Measurements from ENCODE around the gene SIX1. TPM values are rescaled to one million over a fixed set of nuclear protein-coding genes. Genes with fewer than 3 reads are reported as not detected.

The SIX1 gene
- total and polyA plus RNA-seq, 2 donors from 2014 or later = 0.13 to 0.16 TPM

GRCh38 chr14:60668431-60669112 is 19.3 kb upstream of the SIX1 start:
- no peak for TF ChIP-seq CTCF (IDR thresholded peaks at IDR 0.05; ENCODE audit: borderline replicate concordance, extremely low read depth, insufficient read depth)
- no peaks in the 10 kb centered on the region for H3K36me3 ChIP-seq (ENCODE audit: control insufficient read depth in 2 of 3, insufficient read depth in 3 of 3, low read length in 3 of 3)
- intact Hi-C loops (cut with DNase I) = no loop called here
- H3K9ac ChIP-seq (ENCODE audit: low read length in 3 of 3) = no peak overlapping the region
- H3K4me1 ChIP-seq (ENCODE audit: control insufficient read depth in 2 of 3, insufficient read depth in 2 of 3, low read depth in 1 of 3, low read length in 3 of 3) = no peaks in the 10 kb centered on the region
- no peak overlapping the region for H3K4me3 ChIP-seq (ENCODE audit: low read length in 3 of 3)
- no peak for FAIRE-seq
- no peaks in the 10 kb centered on the region for H3K27me3 ChIP-seq (ENCODE audit: control insufficient read depth, insufficient read depth, low read length)
- DNase-seq = no peak
- H3K9me3 ChIP-seq (ENCODE audit: control insufficient read depth in 2 of 3, insufficient read depth in 1 of 3, low read length in 3 of 3) = no peaks in the 10 kb centered on the region
- no peak overlapping the region for H3K27ac ChIP-seq (ENCODE audit: low read depth in 2 of 2, low read length in 2 of 2)

GRCh38 chr14:60665177-60665550 is 15.9 kb upstream of the SIX1 start:
- no peaks in the 10 kb centered on the region for H3K9me3 ChIP-seq (ENCODE audit: control insufficient read depth in 2 of 3, insufficient read depth in 1 of 3, low read length in 3 of 3)
- no peak overlapping the region for H3K27ac ChIP-seq (ENCODE audit: low read depth in 2 of 2, low read length in 2 of 2)
- FAIRE-seq (no peak), DNase-seq (peak in 1 of 5 donors; percentile 13)
- H3K9ac ChIP-seq (ENCODE audit: low read length in 3 of 3) = no peak overlapping the region
- H3K36me3 ChIP-seq (ENCODE audit: control insufficient read depth in 2 of 3, insufficient read depth in 3 of 3, low read length in 3 of 3) = no peaks in the 10 kb centered on the region
- no peaks in the 10 kb centered on the region for H3K4me1 ChIP-seq (ENCODE audit: control insufficient read depth in 2 of 3, insufficient read depth in 2 of 3, low read depth in 1 of 3, low read length in 3 of 3)
- no peak for TF ChIP-seq CTCF (IDR thresholded peaks at IDR 0.05; ENCODE audit: borderline replicate concordance, extremely low read depth, insufficient read depth)
- no peaks in the 10 kb centered on the region for H3K27me3 ChIP-seq (ENCODE audit: control insufficient read depth, insufficient read depth, low read length)
- H3K4me3 ChIP-seq (ENCODE audit: low read length in 3 of 3) = no peak overlapping the region
- intact Hi-C loops (cut with DNase I) = no loop called here

- Histone ChIP-seq H3K27ac (ENCODE audit: low read depth in 2 of 2, low read length in 2 of 2) (no peak overlapping the region), H3K9me3 (ENCODE audit: control insufficient read depth in 2 of 3, insufficient read depth in 1 of 3, low read length in 3 of 3) (no peaks in the 10 kb centered on the region), H3K4me1 (ENCODE audit: control insufficient read depth in 2 of 3, insufficient read depth in 2 of 3, low read depth in 1 of 3, low read length in 3 of 3) (peaks cover 0 to 2% (median under 1%) of the 10 kb centered on the region in 3 donors), H3K9ac (ENCODE audit: low read length in 3 of 3) (no peak overlapping the region), H3K27me3 (ENCODE audit: control insufficient read depth, insufficient read depth, low read length) (peaks cover 7% of the 10 kb centered on the region), H3K36me3 (ENCODE audit: control insufficient read depth in 2 of 3, insufficient read depth in 3 of 3, low read length in 3 of 3) (no peaks in the 10 kb centered on the region), H3K4me3 (ENCODE audit: low read length in 3 of 3) (no peak overlapping the region)
- DNase-seq (peak in 1 of 5 donors; percentile 34), FAIRE-seq (no peak)
- no peak for TF ChIP-seq CTCF (IDR thresholded peaks at IDR 0.05; ENCODE audit: borderline replicate concordance, extremely low read depth, insufficient read depth)
- intact Hi-C loops (cut with DNase I) = no loop called here
Observed at GRCh38 chr14:60662982-60663381, 13.7 kb upstream of the SIX1 start.

GRCh38 chr14:60661721-60662120 is 12.4 kb upstream of the SIX1 start:
- Histone ChIP-seq H3K4me1 (ENCODE audit: control insufficient read depth in 2 of 3, insufficient read depth in 2 of 3, low read depth in 1 of 3, low read length in 3 of 3) (peaks cover 2 to 6% (median 3%) of the 10 kb centered on the region in 3 donors), H3K4me3 (ENCODE audit: low read length in 3 of 3) (no peak overlapping the region), H3K27ac (ENCODE audit: low read depth in 2 of 2, low read length in 2 of 2) (no peak overlapping the region), H3K9ac (ENCODE audit: low read length in 3 of 3) (no peak overlapping the region), H3K27me3 (ENCODE audit: control insufficient read depth, insufficient read depth, low read length) (peaks cover 7% of the 10 kb centered on the region), H3K9me3 (ENCODE audit: control insufficient read depth in 2 of 3, insufficient read depth in 1 of 3, low read length in 3 of 3) (no peaks in the 10 kb centered on the region), H3K36me3 (ENCODE audit: control insufficient read depth in 2 of 3, insufficient read depth in 3 of 3, low read length in 3 of 3) (no peaks in the 10 kb centered on the region)
- DNase-seq (no peak), FAIRE-seq (no peak)
- no peak for TF ChIP-seq CTCF (IDR thresholded peaks at IDR 0.05; ENCODE audit: borderline replicate concordance, extremely low read depth, insufficient read depth)
- intact Hi-C loops (cut with DNase I) = no loop called here

Data from kidney (tissue), 14 donors.